Caco-2 (cell line): Measurements from ENCODE around the gene PBOV1. TPM values are rescaled to one million over a fixed set of nuclear protein-coding genes. Genes with fewer than 3 reads are reported as not detected.

Experiments
- BruUV-seq: library from RNA; stranded (reverse); fragments of 400-500 nt; replicated peaks from 2 replicates; lab custom pipeline; 2021; lab: Mats Ljungman, UMichigan
- CTCF ChIA-PET: fragments of 300-600 bp; sonication (Branson Sonifier 250); formaldehyde crosslinking; loops from one replicate; lab custom pipeline; 2022; ENCODE audit warnings: antibody characterized with exemption; lab: Charles Lee
- POLR2A ChIA-PET: fragments of 300-600 bp; sonication (Branson Sonifier 250); formaldehyde crosslinking; loops from one replicate; lab custom pipeline; 2022; ENCODE audit warnings: antibody characterized with exemption; lab: Charles Lee
- DNase-seq, 2 experiments: peaks; one replicate each; pipeline versions ENCODE4 v3.0.0 to v3.0.0-alpha.2; 2020 to 2022
- H3K27me3 ChIP-seq: replicated peaks from 2 replicates; pipeline ENCODE4 v1.6.0; 2011; ENCODE audit warnings: low read length; ENCODE audit not compliant: control insufficient read depth, insufficient read depth
- H3K36me3 ChIP-seq: 2 replicates; pipeline ENCODE4 v1.5.1; 2011; ENCODE audit warnings: low read length; ENCODE audit not compliant: control insufficient read depth, insufficient read depth
- H3K4me1 ChIP-seq: fragments of 250-450 bp; sonication (Bioruptor Pico); 2 replicates; pipeline ENCODE4 v1.5.1; 2020; ENCODE audit warnings: mild to moderate bottlenecking
- H3K4me3 ChIP-seq: 2 replicates; pipeline ENCODE4 v1.5.1; 2011; ENCODE audit warnings: low read depth, mild to moderate bottlenecking, control low read depth, low read length
- H3K9me3 ChIP-seq: fragments of 250-450 bp; sonication (Bioruptor Pico); 2 replicates; pipeline ENCODE4 v1.5.1; 2020; ENCODE audit warnings: mild to moderate bottlenecking, moderate library complexity
- H3K27ac Mint-ChIP-seq: one replicate; pipeline ENCODE4 v1.8.0; 2022; ENCODE audit warnings: mixed read lengths; ENCODE audit not compliant: unreplicated experiment
- H3K27me3 Mint-ChIP-seq: one replicate; pipeline ENCODE4 v1.8.0; 2022; ENCODE audit warnings: mixed read lengths; ENCODE audit not compliant: insufficient read depth, unreplicated experiment
- H3K36me3 Mint-ChIP-seq: one replicate; pipeline ENCODE4 v1.8.0; 2022; ENCODE audit warnings: mild to moderate bottlenecking, mixed read lengths; ENCODE audit not compliant: insufficient read depth, unreplicated experiment
- H3K4me1 Mint-ChIP-seq: one replicate; pipeline ENCODE4 v1.8.0; 2022; ENCODE audit warnings: low read depth, mixed read lengths; ENCODE audit not compliant: unreplicated experiment
- H3K4me3 Mint-ChIP-seq: one replicate; pipeline ENCODE4 v1.8.0; 2022; ENCODE audit warnings: mild to moderate bottlenecking, moderate library complexity, mixed read lengths; ENCODE audit not compliant: unreplicated experiment
- H3K9me3 Mint-ChIP-seq: one replicate; pipeline ENCODE4 v1.8.0; 2022; ENCODE audit warnings: mixed read lengths; ENCODE audit not compliant: unreplicated experiment
- CTCF ChIP-seq, 2 experiments: fragments of 200-600 bp in 1 of 2; IDR thresholded peaks; 1 replicate in 1 of 2; 2 replicates in 1 of 2; pipeline versions ENCODE4 v1.5.1 to v1.8.0; 2011 to 2022; ENCODE audit warnings: antibody characterized with exemption in 1 of 2, control low read depth in 1 of 2, inconsistent platforms in 1 of 2, low read depth in 1 of 2, low read length in 1 of 2, mild to moderate bottlenecking in 1 of 2, moderate library complexity in 1 of 2; ENCODE audit not compliant: insufficient read depth in 1 of 2, severe bottlenecking in 1 of 2, unreplicated experiment in 1 of 2
- intact Hi-C: fragments of 100-400 bp; cut with micrococcal nuclease; formaldehyde crosslinking; loops from one replicate; pipeline ENCODE4 v1.10.0; 2022; ENCODE audit not compliant: unreplicated experiment
- total RNA-seq: library from RNA; stranded (reverse); gene quantifications from 2 replicates; pipeline ENCODE4 v1.2.3, GENCODE V29; 2022

PBOV1 gene
- total RNA-seq, 1 experiment from 2014 or later: not detected

- H3K9me3 Mint-ChIP-seq: no peaks in the 10 kb centered on the region
- ChIA-PET CTCF (no interaction called here), POLR2A (no interaction called here)
- Histone ChIP-seq H3K36me3 (no peaks in the 10 kb centered on the region), H3K4me1 (no peaks in the 10 kb centered on the region), H3K27me3 (no peaks in the 10 kb centered on the region), H3K4me3 (no peak overlapping the region), H3K9me3 (no peaks in the 10 kb centered on the region)
- no peak for DNase-seq
- intact Hi-C loops: no loop called here
- H3K4me3 Mint-ChIP-seq: no peak overlapping the region
- no TSS peak for BruUV-seq
- H3K27me3 Mint-ChIP-seq: no peaks in the 10 kb centered on the region
- no peak overlapping the region for H3K27ac Mint-ChIP-seq
- no peak for TF ChIP-seq CTCF (IDR thresholded peaks at IDR 0.05; ENCODE audit: insufficient read depth in 1 of 2, low read depth in 1 of 2, low read length in 1 of 2, severe bottlenecking in 1 of 2, unreplicated experiment in 1 of 2)
- H3K4me1 Mint-ChIP-seq: peaks cover 8% of the 10 kb centered on the region
- no peaks in the 10 kb centered on the region for H3K36me3 Mint-ChIP-seq
Measured at GRCh38 chr6:138263963-138264362, 45.7 kb upstream of the PBOV1 start.

GRCh38 chr6:138261116-138261780, 43.0 kb upstream of the PBOV1 start:
- no peaks in the 10 kb centered on the region for H3K36me3 ChIP-seq
- no peak overlapping the region for H3K4me3 Mint-ChIP-seq

GRCh38 chr6:138258991-138259390, 40.7 kb upstream of the PBOV1 start:
- POLR2A ChIA-PET: no interaction called here
- Histone ChIP-seq H3K4me3 (no peak overlapping the region), H3K4me1 (no peaks in the 10 kb centered on the region), H3K27me3 (no peaks in the 10 kb centered on the region), H3K36me3 (no peaks in the 10 kb centered on the region), H3K9me3 (no peaks in the 10 kb centered on the region)
- no peak for DNase-seq
- Mint-ChIP-seq H3K9me3 (no peaks in the 10 kb centered on the region), H3K36me3 (peaks cover 6% of the 10 kb centered on the region), H3K27ac (no peak overlapping the region), H3K27me3 (no peaks in the 10 kb centered on the region), H3K4me1 (no peaks in the 10 kb centered on the region), H3K4me3 (no peak overlapping the region)
- TF ChIP-seq CTCF (IDR thresholded peaks at IDR 0.05; ENCODE audit: insufficient read depth in 1 of 2, low read depth in 1 of 2, low read length in 1 of 2, severe bottlenecking in 1 of 2, unreplicated experiment in 1 of 2): no peak
- CTCF ChIA-PET: no interaction called here
- intact Hi-C loops: no loop called here
- no TSS peak for BruUV-seq

More at GRCh38 chr6:138261116-138261780, 43.0 kb upstream of the PBOV1 start:
- no peaks in the 10 kb centered on the region for H3K9me3 Mint-ChIP-seq
- Histone ChIP-seq H3K9me3 (no peaks in the 10 kb centered on the region), H3K27me3 (no peaks in the 10 kb centered on the region), H3K4me1 (no peaks in the 10 kb centered on the region), H3K4me3 (no peak overlapping the region)
- peaks cover 6% of the 10 kb centered on the region for H3K36me3 Mint-ChIP-seq
- BruUV-seq: no TSS peak
- no peak for DNase-seq
- no peak for TF ChIP-seq CTCF (IDR thresholded peaks at IDR 0.05; ENCODE audit: insufficient read depth in 1 of 2, low read depth in 1 of 2, low read length in 1 of 2, severe bottlenecking in 1 of 2, unreplicated experiment in 1 of 2)
- H3K27me3 Mint-ChIP-seq: no peaks in the 10 kb centered on the region
- H3K4me1 Mint-ChIP-seq: no peaks in the 10 kb centered on the region
- ChIA-PET CTCF (interaction anchor here (0.6 to 0.7 kb wide), 2 partner anchors 71 to 512 kb away, joined by 3 to 4 read pairs; no protein-coding TSS in a partner anchor), POLR2A (no interaction called here)
- no peak overlapping the region for H3K27ac Mint-ChIP-seq
- intact Hi-C loops: no loop called here
